Liver (tissue), 9 donors: ENCODE measurements around the gene LYRM2. TPM values are rescaled to one million over a fixed set of nuclear protein-coding genes. Genes with fewer than 3 reads are reported as not detected.

Source experiments
- DNase-seq: peaks from one replicate; pipeline ENCODE4 v3.0.0-alpha.2; 2017; ENCODE audit warnings: low spot score
- H3K27ac ChIP-seq, 2 donors: one replicate each; pipeline ENCODE4 v1.7.0; 2013; ENCODE audit warnings: inconsistent platforms in 2 of 2, low read length in 2 of 2, control low read depth in 1 of 2, low read depth in 1 of 2, mild to moderate bottlenecking in 1 of 2
- H3K27me3 ChIP-seq, 4 donors: one replicate each; pipeline versions ENCODE4 v1.6.1 to v1.7.0; 2013; ENCODE audit warnings: low read length in 3 of 4, inconsistent platforms in 1 of 4, mild to moderate bottlenecking in 1 of 4, moderate library complexity in 1 of 4; ENCODE audit not compliant: control insufficient read depth in 4 of 4, insufficient read depth in 4 of 4
- H3K36me3 ChIP-seq, 4 donors: one replicate each; pipeline versions ENCODE4 v1.6.1 to v1.7.0; 2013; ENCODE audit warnings: low read length in 3 of 4, mild to moderate bottlenecking in 3 of 4, low read depth in 1 of 4, moderate library complexity in 1 of 4; ENCODE audit not compliant: control insufficient read depth in 4 of 4, insufficient read depth in 3 of 4
- H3K4me1 ChIP-seq, 4 donors: one replicate each; pipeline versions ENCODE4 v1.6.1 to v1.7.0; 2013; ENCODE audit warnings: low read length in 3 of 4, mild to moderate bottlenecking in 3 of 4, moderate library complexity in 1 of 4; ENCODE audit not compliant: control insufficient read depth in 4 of 4, insufficient read depth in 4 of 4
- H3K4me3 ChIP-seq, 3 donors: one replicate each; pipeline versions ENCODE4 v1.6.1 to v1.7.0; 2013; ENCODE audit warnings: low read length in 3 of 3, control low read depth in 1 of 3, low read depth in 1 of 3, mild to moderate bottlenecking in 1 of 3
- H3K9ac ChIP-seq, 2 donors: one replicate each; pipeline ENCODE4 v1.7.0; 2013; ENCODE audit warnings: low read length in 2 of 2, mild to moderate bottlenecking in 2 of 2, moderate library complexity in 2 of 2, control low read depth in 1 of 2, low read depth in 1 of 2
- H3K9me3 ChIP-seq, 4 donors: one replicate each; pipeline versions ENCODE4 v1.6.1 to v1.7.0; 2013; ENCODE audit warnings: low read length in 3 of 4; ENCODE audit not compliant: control insufficient read depth in 4 of 4
- CTCF ChIP-seq: fragments of 150-350 bp; IDR thresholded peaks from 2 replicates; pipeline ENCODE4 v1.5.1; 2017; ENCODE audit warnings: improper control_type of control experiment, low read depth, low read length; ENCODE audit not compliant: missing input control
- EGR1 ChIP-seq, 2 donors: IDR thresholded peaks; 2 replicates each; pipeline ENCODE4 v1.6.1; 2016 to 2018; ENCODE audit warnings: antibody characterized with exemption in 2 of 2, low read depth in 2 of 2
- FOXA1 ChIP-seq: IDR thresholded peaks from 2 replicates; pipeline ENCODE4 v1.6.1; 2016; ENCODE audit warnings: antibody characterized with exemption
- FOXA2 ChIP-seq: IDR thresholded peaks from 2 replicates; pipeline ENCODE4 v1.6.1; 2016; ENCODE audit warnings: antibody characterized with exemption
- GABPA ChIP-seq, 2 donors: IDR thresholded peaks in 1 of 2; conservative IDR thresholded peaks in 1 of 2; 2 replicates each; pipeline ENCODE4 v1.6.1; 2016; ENCODE audit warnings: antibody characterized with exemption in 2 of 2, mild to moderate bottlenecking in 1 of 2, moderate library complexity in 1 of 2
- HNF4A ChIP-seq, 2 donors: conservative IDR thresholded peaks; 2 replicates each; pipeline ENCODE4 v1.6.1; 2016; ENCODE audit warnings: antibody characterized with exemption in 2 of 2, mild to moderate bottlenecking in 2 of 2
- HNF4G ChIP-seq: IDR thresholded peaks from 2 replicates; pipeline ENCODE4 v1.6.1; 2016; ENCODE audit warnings: antibody characterized with exemption
- JUND ChIP-seq, 2 donors: IDR thresholded peaks; 2 replicates each; pipeline ENCODE4 v1.6.1; 2016; ENCODE audit warnings: antibody characterized with exemption in 2 of 2
- NR2F2 ChIP-seq: IDR thresholded peaks from 2 replicates; pipeline ENCODE4 v1.6.1; 2016; ENCODE audit warnings: antibody characterized with exemption
- RAD21 ChIP-seq, 2 donors: IDR thresholded peaks; 2 replicates each; pipeline ENCODE4 v1.6.1; 2016; ENCODE audit warnings: antibody characterized with exemption in 2 of 2, mild to moderate bottlenecking in 2 of 2
- RXRA ChIP-seq, 2 donors: IDR thresholded peaks; 2 replicates each; pipeline ENCODE4 v1.6.1; 2017 to 2018; ENCODE audit warnings: antibody characterized with exemption in 2 of 2, mild to moderate bottlenecking in 1 of 2
- TAF1 ChIP-seq: conservative IDR thresholded peaks from 2 replicates; pipeline ENCODE4 v1.6.1; 2016; ENCODE audit warnings: antibody characterized with exemption, mild to moderate bottlenecking
- YY1 ChIP-seq: IDR thresholded peaks from 2 replicates; pipeline ENCODE4 v1.6.1; 2016; ENCODE audit warnings: antibody characterized with exemption, mild to moderate bottlenecking
- WGBS: extraction: QIAGEN DNeasy Blood & Tissue Kit; methylation state at CpG from one replicate; pipeline ENCODE4 v1.1.7; 2013; 5-methylcytosine and 5-hydroxymethylcytosine counted together
- polyA plus RNA-seq, 2 donors: library from polyadenylated mRNA; stranded (reverse) in 1 of 2; unstranded in 1 of 2; fragments of 200-250 nt in 1 of 2; fragments of >200 nt in 1 of 2; fragmentation: Nextera tagmentation in 1 of 2; extraction: Ambion mirVana in 1 of 2; gene quantifications; one replicate each; pipeline versions ENCODE4 v1.2.1 to v1.2.3, GENCODE V29; 2013 to 2015
- total RNA-seq, 2 donors: library from RNA; depleted of rRNA; stranded (reverse); fragments of >200 nt; gene quantifications; one replicate each; pipeline ENCODE4 v1.2.3, GENCODE V29; 2014
- TF ChIP-seq, protein P1 (sequence below): IDR thresholded peaks from 2 replicates; pipeline ENCODE4 v1.6.1; 2016; ENCODE audit warnings: antibody characterized with exemption
- TF ChIP-seq, protein P2 (sequence below): IDR thresholded peaks from 2 replicates; pipeline ENCODE4 v1.6.1; 2016; ENCODE audit warnings: antibody characterized with exemption
- TF ChIP-seq, protein P3 (sequence below): IDR thresholded peaks from 2 replicates; pipeline ENCODE4 v1.6.1; 2016; ENCODE audit warnings: antibody characterized with exemption
- donor health status: healthy.
- donor health status: healthy.
- donor health status: healthy.
- donor health status: healthy.
- donor health status: healthy.

LYRM2 gene
- total and polyA plus RNA-seq, 4 donors: 8.9 to 34.7 (median 12.4) TPM

- H3K36me3 ChIP-seq: peaks cover 15 to 76% (median 71%) of the 10 kb centered on the region in 4 donors
Observed at GRCh38 chr6:89660981-89661380, 22.4 kb upstream of the LYRM2 start.

GRCh38 chr6:89657445-89658158 lies 19.1 kb upstream of the LYRM2 start:
- TF ChIP-seq FOXA1: no peak
- Histone ChIP-seq H3K27me3 (no peaks in the 10 kb centered on the region), H3K4me3 (no peak overlapping the region), H3K36me3 (peaks cover 7 to 82% (median 77%) of the 10 kb centered on the region in 4 donors), H3K27ac (no peak overlapping the region), H3K4me1 (no peaks in the 10 kb centered on the region), H3K9ac (no peak overlapping the region), H3K9me3 (no peaks in the 10 kb centered on the region)
- 91% methylated on average over 13 of the region's 13 CpGs for WGBS
- DNase-seq: no peak

More at GRCh38 chr6:89660981-89661380, 22.4 kb upstream of the LYRM2 start:
- H3K27ac ChIP-seq: no peak overlapping the region
- TF ChIP-seq HNF4G (no peak), JUND (IDR thresholded peaks at IDR 0.05) (no peak), HNF4A (conservative IDR thresholded peaks at IDR 0.05) (no peak), RXRA (IDR thresholded peaks at IDR 0.05) (no peak), GABPA (IDR thresholded peaks at IDR 0.05 in 1 of 2, conservative IDR thresholded peaks at IDR 0.05 in 1 of 2) (no peak), YY1 (no peak), FOXA2 (no peak), NR2F2 (no peak), RAD21 (IDR thresholded peaks at IDR 0.05) (no peak)
- TF ChIP-seq, protein P1, sequence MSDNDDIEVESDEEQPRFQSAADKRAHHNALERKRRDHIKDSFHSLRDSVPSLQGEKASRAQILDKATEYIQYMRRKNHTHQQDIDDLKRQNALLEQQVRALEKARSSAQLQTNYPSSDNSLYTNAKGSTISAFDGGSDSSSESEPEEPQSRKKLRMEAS: no peak
- TF ChIP-seq, protein P2, sequence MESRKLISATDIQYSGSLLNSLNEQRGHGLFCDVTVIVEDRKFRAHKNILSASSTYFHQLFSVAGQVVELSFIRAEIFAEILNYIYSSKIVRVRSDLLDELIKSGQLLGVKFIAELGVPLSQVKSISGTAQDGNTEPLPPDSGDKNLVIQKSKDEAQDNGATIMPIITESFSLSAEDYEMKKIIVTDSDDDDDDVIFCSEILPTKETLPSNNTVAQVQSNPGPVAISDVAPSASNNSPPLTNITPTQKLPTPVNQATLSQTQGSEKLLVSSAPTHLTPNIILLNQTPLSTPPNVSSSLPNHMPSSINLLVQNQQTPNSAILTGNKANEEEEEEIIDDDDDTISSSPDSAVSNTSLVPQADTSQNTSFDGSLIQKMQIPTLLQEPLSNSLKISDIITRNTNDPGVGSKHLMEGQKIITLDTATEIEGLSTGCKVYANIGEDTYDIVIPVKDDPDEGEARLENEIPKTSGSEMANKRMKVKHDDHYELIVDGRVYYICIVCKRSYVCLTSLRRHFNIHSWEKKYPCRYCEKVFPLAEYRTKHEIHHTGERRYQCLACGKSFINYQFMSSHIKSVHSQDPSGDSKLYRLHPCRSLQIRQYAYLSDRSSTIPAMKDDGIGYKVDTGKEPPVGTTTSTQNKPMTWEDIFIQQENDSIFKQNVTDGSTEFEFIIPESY: no peak
- TF ChIP-seq, protein P3, sequence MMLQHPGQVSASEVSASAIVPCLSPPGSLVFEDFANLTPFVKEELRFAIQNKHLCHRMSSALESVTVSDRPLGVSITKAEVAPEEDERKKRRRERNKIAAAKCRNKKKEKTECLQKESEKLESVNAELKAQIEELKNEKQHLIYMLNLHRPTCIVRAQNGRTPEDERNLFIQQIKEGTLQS: no peak
- H3K27me3 ChIP-seq: no peaks in the 10 kb centered on the region
- 93% methylated on average over 4 of the region's 4 CpGs for WGBS
- H3K4me1 ChIP-seq: no peaks in the 10 kb centered on the region
- no peak for DNase-seq
- H3K9me3 ChIP-seq: no peaks in the 10 kb centered on the region
- H3K9ac ChIP-seq: no peak overlapping the region
- no peak overlapping the region for H3K4me3 ChIP-seq

- no peak for DNase-seq
- H3K27me3 ChIP-seq: no peaks in the 10 kb centered on the region
- no peaks in the 10 kb centered on the region for H3K4me1 ChIP-seq
- H3K36me3 ChIP-seq: peaks cover 8 to 81% (median 72%) of the 10 kb centered on the region in 4 donors
- H3K27ac ChIP-seq: no peak overlapping the region
- no peak overlapping the region for H3K4me3 ChIP-seq
- H3K9ac ChIP-seq: no peak overlapping the region
- H3K9me3 ChIP-seq: no peaks in the 10 kb centered on the region
- TF ChIP-seq RXRA (IDR thresholded peaks at IDR 0.05): no peak
- no peak for TF ChIP-seq EGR1 (IDR thresholded peaks at IDR 0.05; ENCODE audit: low read depth in 2 of 2)
- TF ChIP-seq TAF1: no peak
- TF ChIP-seq CTCF: no peak
- TF ChIP-seq, protein P1: no peak
- TF ChIP-seq YY1: no peak
- TF ChIP-seq GABPA (IDR thresholded peaks at IDR 0.05 in 1 of 2, conservative IDR thresholded peaks at IDR 0.05 in 1 of 2): no peak
- TF ChIP-seq, protein P3: no peak
- no peak for TF ChIP-seq FOXA1
- no peak for TF ChIP-seq HNF4A (conservative IDR thresholded peaks at IDR 0.05)
- no peak for TF ChIP-seq JUND (IDR thresholded peaks at IDR 0.05)
- WGBS: 96% methylated on average over 2 of the region's 2 CpGs
Observed at GRCh38 chr6:89655122-89655521, 16.6 kb upstream of the LYRM2 start.
